ENCODE measurements around the gene FOXJ1.

FOXJ1 gene

DNA sequence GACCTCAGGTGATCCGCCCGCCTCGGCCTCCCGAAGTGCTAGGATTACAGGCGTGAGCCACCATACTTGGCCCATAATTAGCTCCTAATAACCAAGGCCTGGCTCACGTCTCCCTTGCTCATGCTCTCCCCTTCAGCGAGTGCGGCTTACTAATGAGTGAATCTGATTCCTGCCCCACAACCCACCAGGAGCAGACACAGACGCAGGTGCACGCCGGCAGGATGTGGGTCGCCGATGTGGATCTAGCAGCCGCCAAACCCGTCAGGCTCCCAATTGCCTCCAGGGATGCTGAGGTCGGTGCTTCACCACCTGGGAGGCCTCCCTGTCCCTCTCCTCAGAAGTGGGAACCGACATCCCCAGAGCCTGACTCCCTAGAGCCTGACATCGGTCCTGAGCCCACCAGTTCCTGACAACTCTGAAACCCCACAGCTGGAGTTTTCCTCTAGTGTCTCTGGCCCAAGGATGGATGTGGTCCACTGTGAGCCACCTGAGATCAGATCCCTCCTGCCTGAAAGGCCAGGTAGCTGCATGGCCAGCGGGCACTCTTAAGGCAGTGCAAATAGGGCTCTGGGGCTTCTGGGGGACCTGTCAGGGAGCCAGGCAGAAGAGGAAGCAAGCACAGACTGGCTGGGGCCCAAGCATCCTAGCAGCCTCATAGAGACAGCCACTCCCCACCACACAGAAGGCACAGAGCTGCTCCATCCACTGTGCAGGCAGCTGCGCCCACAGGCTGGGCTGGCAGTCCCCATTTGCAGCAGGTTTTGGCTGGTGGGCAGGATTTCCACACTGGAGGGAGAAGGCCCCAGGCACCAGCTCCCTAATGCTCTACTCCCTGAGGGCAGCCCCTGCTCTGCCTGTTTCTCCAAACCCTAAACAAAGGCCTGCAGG is 48.3 kb downstream of the FOXJ1 start:
- Histone ChIP-seq H3K36me3 (ENCODE audit: control insufficient read depth in 5 of 5, insufficient read depth in 5 of 5, low read length in 5 of 5) (peaks cover 4 to 90% (median 84%) of the 10 kb centered on the region in 5 donors), H3K4me1 (ENCODE audit: control insufficient read depth in 5 of 5, insufficient read depth in 5 of 5, low read length in 5 of 5) (peaks cover 0 to 7% (median 0%) of the 10 kb centered on the region in 5 donors), H3K9me3 (ENCODE audit: control insufficient read depth in 5 of 5, low read length in 5 of 5) (no peaks in the 10 kb centered on the region), H3K9ac (ENCODE audit: low read length in 5 of 5) (no peak overlapping the region), H3K27me3 (ENCODE audit: control insufficient read depth in 5 of 5, insufficient read depth in 4 of 5, low read length in 5 of 5) (no peaks in the 10 kb centered on the region), H3K27ac (ENCODE audit: low read depth, low read length) (no peak overlapping the region), H3K4me3 (ENCODE audit: low read depth in 1 of 5, low read length in 5 of 5) (no peak overlapping the region)

DNA sequence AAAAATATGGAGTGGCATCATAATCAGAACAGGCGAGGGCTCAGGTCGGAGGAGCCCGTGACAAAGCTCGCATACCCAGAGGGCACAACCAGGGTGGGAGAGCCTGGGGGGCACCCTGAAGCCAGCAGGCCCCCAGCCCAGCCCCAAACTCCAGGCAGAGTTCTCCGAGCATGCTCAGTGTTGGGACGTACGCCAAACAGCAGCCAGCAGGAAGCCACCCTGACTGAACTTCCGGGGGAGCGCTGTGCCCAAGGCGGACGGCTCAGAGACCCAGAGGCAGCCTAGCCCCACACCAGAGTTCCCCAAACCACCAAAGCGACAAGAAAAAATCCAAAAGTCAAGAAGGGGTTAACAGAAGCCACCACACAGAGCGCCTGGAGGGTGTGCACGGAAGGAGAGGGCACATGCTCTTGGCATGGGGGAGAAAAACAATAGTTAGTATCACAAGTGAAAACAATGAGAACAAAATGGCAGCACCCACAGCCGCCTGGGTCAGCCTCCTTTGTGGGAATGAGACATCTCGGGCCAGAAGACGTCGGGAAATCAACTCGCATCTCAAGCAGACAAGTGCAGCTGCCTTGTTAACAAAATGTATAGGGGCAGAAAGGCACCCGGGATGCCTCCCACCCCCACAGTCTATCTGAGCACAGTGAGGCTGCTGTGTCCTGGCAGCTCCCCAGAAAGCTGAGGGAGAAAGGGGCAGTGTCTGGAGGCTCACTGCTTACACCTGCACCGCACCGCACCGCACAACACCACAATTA is 49.3 kb downstream of the FOXJ1 start:
- Histone ChIP-seq H3K36me3 (ENCODE audit: control insufficient read depth in 5 of 5, insufficient read depth in 5 of 5, low read length in 5 of 5) (peaks cover 4 to 90% (median 84%) of the 10 kb centered on the region in 5 donors), H3K4me1 (ENCODE audit: control insufficient read depth in 5 of 5, insufficient read depth in 5 of 5, low read length in 5 of 5) (peaks cover 0 to 7% (median 0%) of the 10 kb centered on the region in 5 donors), H3K9me3 (ENCODE audit: control insufficient read depth in 5 of 5, low read length in 5 of 5) (no peaks in the 10 kb centered on the region), H3K4me3 (ENCODE audit: low read depth in 1 of 5, low read length in 5 of 5) (no peak overlapping the region), H3K9ac (ENCODE audit: low read length in 5 of 5) (no peak overlapping the region), H3K27me3 (ENCODE audit: control insufficient read depth in 5 of 5, insufficient read depth in 4 of 5, low read length in 5 of 5) (no peaks in the 10 kb centered on the region), H3K27ac (ENCODE audit: low read depth, low read length) (no peak overlapping the region)

DNA sequence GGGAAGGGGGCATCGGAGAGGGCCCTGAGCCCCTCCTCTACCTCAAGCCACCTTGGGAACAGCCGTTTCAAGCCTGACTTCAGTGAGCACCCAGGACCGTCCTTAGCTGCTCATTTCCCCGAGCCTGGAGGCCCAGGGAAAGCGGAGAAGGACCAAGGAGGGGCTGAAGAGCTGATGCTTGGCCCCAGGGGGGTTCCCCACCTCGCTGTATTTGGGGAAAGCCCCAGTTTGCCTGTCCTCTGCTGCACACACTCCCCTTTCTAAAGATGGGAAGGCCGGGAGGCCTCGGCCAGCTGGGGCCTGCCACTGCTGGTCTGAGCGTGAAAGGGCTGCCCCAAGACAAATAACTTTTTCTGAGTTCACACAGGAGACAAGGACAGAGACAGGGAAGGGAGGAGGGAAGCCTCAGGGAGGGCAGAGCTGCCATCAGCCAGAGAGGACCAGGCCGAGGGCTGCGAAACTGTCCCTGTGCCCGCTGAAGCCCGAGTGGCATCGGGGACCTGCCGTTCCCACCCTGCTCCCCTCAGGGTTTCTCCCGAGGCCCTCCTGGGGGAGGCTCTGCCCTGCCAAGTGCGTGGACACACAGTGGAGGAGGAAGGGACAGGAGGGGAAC is 50.4 kb downstream of the FOXJ1 start:
- no peak overlapping the region for H3K27ac ChIP-seq (ENCODE audit: low read depth, low read length)
- H3K4me3 ChIP-seq (ENCODE audit: low read depth in 1 of 5, low read length in 5 of 5) = no peak overlapping the region
- no peaks in the 10 kb centered on the region for H3K9me3 ChIP-seq (ENCODE audit: control insufficient read depth in 5 of 5, low read length in 5 of 5)
- H3K27me3 ChIP-seq (ENCODE audit: control insufficient read depth in 5 of 5, insufficient read depth in 4 of 5, low read length in 5 of 5) = no peaks in the 10 kb centered on the region
- peaks cover 3 to 96% (median 87%) of the 10 kb centered on the region in 5 donors for H3K36me3 ChIP-seq (ENCODE audit: control insufficient read depth in 5 of 5, insufficient read depth in 5 of 5, low read length in 5 of 5)
- H3K9ac ChIP-seq (ENCODE audit: low read length in 5 of 5) = no peak overlapping the region
- peaks cover 0 to 7% (median 0%) of the 10 kb centered on the region in 5 donors for H3K4me1 ChIP-seq (ENCODE audit: control insufficient read depth in 5 of 5, insufficient read depth in 5 of 5, low read length in 5 of 5)

DNA sequence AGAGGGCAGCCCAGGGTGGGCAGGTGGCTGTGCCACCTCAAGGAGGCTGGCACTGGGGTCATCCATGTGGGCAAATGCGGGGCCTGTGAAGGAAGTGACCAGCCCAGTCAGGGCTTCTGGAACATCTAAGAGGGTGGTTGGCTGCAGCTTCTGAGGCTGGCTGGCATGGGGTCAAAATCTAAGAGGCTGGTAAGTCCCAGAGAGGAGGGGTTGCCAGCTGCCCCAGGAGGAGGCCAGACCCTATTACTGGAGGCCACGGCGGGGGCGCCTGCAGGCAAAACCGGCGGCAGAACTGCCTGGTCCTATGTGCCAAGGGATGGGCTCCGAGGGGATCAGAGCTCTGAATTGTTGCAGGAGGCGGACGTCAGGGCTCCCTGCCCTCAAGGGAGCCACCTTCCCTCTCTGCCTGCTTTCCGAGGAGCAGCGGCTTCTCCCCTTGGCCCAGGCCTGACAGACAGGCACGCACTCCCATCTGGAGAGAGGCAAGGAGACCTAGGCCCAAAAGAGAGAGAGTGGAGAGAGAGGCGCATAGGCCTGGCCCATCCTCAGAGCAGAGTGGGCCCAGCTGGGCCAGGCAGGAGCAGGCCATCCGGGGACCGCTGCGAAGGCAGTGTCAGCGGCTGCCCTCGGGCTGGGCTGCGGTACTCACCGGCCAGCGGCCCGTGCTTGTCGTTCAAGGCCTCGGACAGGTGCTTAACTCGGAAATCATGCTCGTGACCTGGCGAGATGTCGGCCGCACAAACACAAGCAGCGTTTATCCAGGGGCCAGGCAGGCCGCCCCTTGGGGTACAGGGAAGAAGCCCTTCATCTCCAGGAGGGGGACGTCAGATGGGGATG is 51.1 kb downstream of the FOXJ1 start:
- H3K4me3 ChIP-seq (ENCODE audit: low read depth in 1 of 5, low read length in 5 of 5) = no peak overlapping the region
- H3K9me3 ChIP-seq (ENCODE audit: control insufficient read depth in 5 of 5, low read length in 5 of 5) = no peaks in the 10 kb centered on the region
- no peak overlapping the region for H3K9ac ChIP-seq (ENCODE audit: low read length in 5 of 5)
- H3K36me3 ChIP-seq (ENCODE audit: control insufficient read depth in 5 of 5, insufficient read depth in 5 of 5, low read length in 5 of 5) = peaks cover 0 to 98% (median 90%) of the 10 kb centered on the region in 5 donors
- no peaks in the 10 kb centered on the region for H3K27me3 ChIP-seq (ENCODE audit: control insufficient read depth in 5 of 5, insufficient read depth in 4 of 5, low read length in 5 of 5)
- no peak overlapping the region for H3K27ac ChIP-seq (ENCODE audit: low read depth, low read length)
- peaks cover 0 to 7% (median 0%) of the 10 kb centered on the region in 5 donors for H3K4me1 ChIP-seq (ENCODE audit: control insufficient read depth in 5 of 5, insufficient read depth in 5 of 5, low read length in 5 of 5)

DNA sequence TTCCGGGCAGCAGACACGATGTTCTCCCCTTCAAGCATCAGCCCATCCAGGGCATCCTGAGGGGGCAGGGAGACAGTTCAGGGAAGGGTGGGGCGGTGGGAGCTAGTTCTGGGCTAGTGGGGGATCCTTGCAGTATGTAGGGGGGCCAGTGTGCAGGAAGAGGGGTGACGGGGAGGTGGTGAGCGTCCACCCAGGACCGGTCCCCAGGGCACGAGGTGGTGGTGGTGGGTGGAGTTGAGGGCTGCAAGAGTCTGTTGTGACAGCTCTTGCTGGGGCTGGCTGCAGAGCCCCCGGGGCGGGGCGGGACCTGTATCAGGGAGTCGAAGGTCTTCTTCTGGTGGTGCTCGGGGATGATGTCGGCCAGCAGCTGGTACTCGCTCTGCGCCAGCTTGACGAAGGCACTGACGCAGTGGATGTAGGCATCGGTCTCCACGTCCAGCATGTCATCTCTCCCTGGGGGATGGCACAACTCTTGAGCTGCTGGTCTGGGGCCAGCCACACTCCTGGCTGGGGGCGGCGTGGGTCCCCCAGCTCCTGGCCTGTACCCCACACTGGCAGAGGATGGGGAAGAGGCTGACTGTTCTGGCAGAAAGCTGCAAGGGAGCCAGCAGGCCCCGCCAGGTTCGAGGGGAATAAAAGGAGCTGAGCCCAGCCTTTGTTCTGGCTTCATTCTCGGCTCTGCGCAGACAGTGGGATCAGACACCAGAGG is 52.0 kb downstream of the FOXJ1 start:
- Histone ChIP-seq H3K9me3 (ENCODE audit: control insufficient read depth in 5 of 5, low read length in 5 of 5) (no peaks in the 10 kb centered on the region), H3K4me3 (ENCODE audit: low read depth in 1 of 5, low read length in 5 of 5) (no peak overlapping the region), H3K27me3 (ENCODE audit: control insufficient read depth in 5 of 5, insufficient read depth in 4 of 5, low read length in 5 of 5) (no peaks in the 10 kb centered on the region), H3K4me1 (ENCODE audit: control insufficient read depth in 5 of 5, insufficient read depth in 5 of 5, low read length in 5 of 5) (peaks cover 0 to 7% (median 0%) of the 10 kb centered on the region in 5 donors), H3K36me3 (ENCODE audit: control insufficient read depth in 5 of 5, insufficient read depth in 5 of 5, low read length in 5 of 5) (peaks cover 3 to 99% (median 94%) of the 10 kb centered on the region in 5 donors), H3K9ac (ENCODE audit: low read length in 5 of 5) (no peak overlapping the region), H3K27ac (ENCODE audit: low read depth, low read length) (no peak overlapping the region)

DNA sequence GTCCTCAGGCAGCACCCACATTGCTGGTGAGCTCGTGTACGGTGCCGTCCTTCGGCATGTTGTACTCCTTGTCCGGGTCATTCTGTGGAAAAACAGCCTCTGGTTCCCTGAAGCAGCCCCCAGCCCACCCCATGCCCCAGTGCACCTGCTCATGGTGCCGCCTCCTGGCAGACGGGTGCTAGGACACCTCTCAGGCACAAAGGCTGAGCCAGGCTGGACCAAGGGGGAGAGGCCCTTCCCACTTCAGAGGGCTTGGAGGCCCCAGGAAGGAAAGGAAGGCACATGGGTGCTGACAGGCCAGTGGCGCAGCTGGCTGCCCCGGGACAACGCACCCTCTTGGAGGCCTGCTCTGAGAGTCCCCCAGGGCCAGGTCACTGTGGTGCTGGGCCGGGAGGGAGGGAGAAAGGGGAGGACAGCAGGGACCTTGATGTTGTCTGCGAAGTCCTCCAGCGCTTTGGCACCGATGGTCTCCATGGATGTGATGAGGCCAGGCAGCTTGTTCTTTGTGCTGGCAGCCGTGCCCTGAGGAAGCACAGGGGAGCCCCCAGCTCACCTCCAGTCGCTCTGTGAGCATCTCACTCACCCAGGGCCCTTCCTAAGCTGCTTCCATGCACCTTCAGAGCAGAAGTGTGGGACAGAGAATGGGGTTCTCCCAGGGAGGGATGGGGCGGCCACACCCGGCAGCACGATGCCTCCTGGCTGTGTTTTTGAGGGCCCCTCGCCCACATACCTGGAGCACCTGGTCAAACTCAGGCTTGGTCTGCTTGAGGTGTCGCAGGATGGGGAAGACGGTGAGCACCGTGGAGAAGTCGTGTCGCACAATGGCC is 52.8 kb downstream of the FOXJ1 start:
- Histone ChIP-seq H3K27me3 (ENCODE audit: control insufficient read depth in 5 of 5, insufficient read depth in 4 of 5, low read length in 5 of 5) (no peaks in the 10 kb centered on the region), H3K27ac (ENCODE audit: low read depth, low read length) (no peak overlapping the region), H3K4me3 (ENCODE audit: low read depth in 1 of 5, low read length in 5 of 5) (no peak overlapping the region), H3K9ac (ENCODE audit: low read length in 5 of 5) (no peak overlapping the region), H3K9me3 (ENCODE audit: control insufficient read depth in 5 of 5, low read length in 5 of 5) (no peaks in the 10 kb centered on the region), H3K36me3 (ENCODE audit: control insufficient read depth in 5 of 5, insufficient read depth in 5 of 5, low read length in 5 of 5) (peaks cover 3 to 99% (median 94%) of the 10 kb centered on the region in 5 donors), H3K4me1 (ENCODE audit: control insufficient read depth in 5 of 5, insufficient read depth in 5 of 5, low read length in 5 of 5) (peaks cover 0 to 7% (median 0%) of the 10 kb centered on the region in 5 donors)

DNA sequence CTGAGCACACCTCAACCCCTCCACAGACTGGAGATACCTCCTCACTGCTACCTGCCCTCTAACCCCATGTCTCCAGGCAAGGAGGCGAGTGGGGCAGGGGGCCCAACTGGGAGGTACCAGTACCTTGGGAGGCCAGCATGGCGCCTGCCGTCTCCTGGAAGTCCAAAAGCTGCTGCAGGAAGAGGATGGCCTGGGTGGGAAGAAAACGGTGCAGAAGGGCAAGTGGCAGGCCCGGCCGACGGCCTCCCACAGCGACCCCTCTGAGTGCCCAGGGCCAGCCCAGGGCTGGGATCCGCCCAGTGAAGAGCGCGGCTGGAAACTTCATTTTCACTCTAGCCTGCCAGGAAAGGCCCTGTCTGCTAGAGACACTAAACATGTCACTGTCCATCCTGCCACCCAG is 53.5 kb downstream of the FOXJ1 start:
- Histone ChIP-seq H3K9me3 (ENCODE audit: control insufficient read depth in 5 of 5, low read length in 5 of 5) (no peaks in the 10 kb centered on the region), H3K4me3 (ENCODE audit: low read depth in 1 of 5, low read length in 5 of 5) (no peak overlapping the region), H3K4me1 (ENCODE audit: control insufficient read depth in 5 of 5, insufficient read depth in 5 of 5, low read length in 5 of 5) (peaks cover 0 to 7% (median 0%) of the 10 kb centered on the region in 5 donors), H3K27me3 (ENCODE audit: control insufficient read depth in 5 of 5, insufficient read depth in 4 of 5, low read length in 5 of 5) (no peaks in the 10 kb centered on the region), H3K27ac (ENCODE audit: low read depth, low read length) (no peak overlapping the region), H3K9ac (ENCODE audit: low read length in 5 of 5) (no peak overlapping the region), H3K36me3 (ENCODE audit: control insufficient read depth in 5 of 5, insufficient read depth in 5 of 5, low read length in 5 of 5) (peaks cover 3 to 99% (median 94%) of the 10 kb centered on the region in 5 donors)

DNA sequence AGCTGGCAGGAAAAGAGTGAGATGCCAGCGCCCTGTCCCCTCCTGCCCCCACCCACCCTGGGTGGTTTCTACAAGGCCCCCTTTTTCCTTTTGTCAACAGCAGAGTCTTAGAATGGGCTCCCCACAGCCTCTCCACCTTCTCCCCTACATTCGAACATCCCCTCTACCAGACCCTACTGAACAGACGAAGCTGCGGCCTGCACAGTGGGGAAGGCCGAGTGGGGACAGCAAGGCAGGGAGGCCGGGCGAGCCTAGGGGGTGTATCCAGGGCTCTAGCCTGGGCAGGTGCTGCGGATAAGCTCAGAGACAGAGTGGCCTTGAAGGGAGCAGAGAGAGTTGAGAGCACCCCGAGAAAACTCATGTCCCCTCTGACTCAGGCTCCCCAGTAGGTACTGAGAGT is 54.7 kb downstream of the FOXJ1 start:
- peaks cover 3 to 91% (median 85%) of the 10 kb centered on the region in 5 donors for H3K36me3 ChIP-seq (ENCODE audit: control insufficient read depth in 5 of 5, insufficient read depth in 5 of 5, low read length in 5 of 5)
- H3K9me3 ChIP-seq (ENCODE audit: control insufficient read depth in 5 of 5, low read length in 5 of 5) = no peaks in the 10 kb centered on the region
- H3K4me3 ChIP-seq (ENCODE audit: low read depth in 1 of 5, low read length in 5 of 5) = no peak overlapping the region
- H3K4me1 ChIP-seq (ENCODE audit: control insufficient read depth in 5 of 5, insufficient read depth in 5 of 5, low read length in 5 of 5) = peaks cover 0 to 1% (median 0%) of the 10 kb centered on the region in 5 donors
- no peaks in the 10 kb centered on the region for H3K27me3 ChIP-seq (ENCODE audit: control insufficient read depth in 5 of 5, insufficient read depth in 4 of 5, low read length in 5 of 5)
- no peak overlapping the region for H3K9ac ChIP-seq (ENCODE audit: low read length in 5 of 5)
- H3K27ac ChIP-seq (ENCODE audit: low read depth, low read length) = no peak overlapping the region

Measured in subcutaneous abdominal adipose tissue (tissue), 5 donors.